NCI-H2081 (cell line): ENCODE measurements around the gene VSTM4.

Experiments used
- DNase-seq, 2 experiments: peaks; one replicate each; lab custom pipeline; 2025; lab: John Stamatoyannopoulos, UW

The VSTM4 gene

DNA sequence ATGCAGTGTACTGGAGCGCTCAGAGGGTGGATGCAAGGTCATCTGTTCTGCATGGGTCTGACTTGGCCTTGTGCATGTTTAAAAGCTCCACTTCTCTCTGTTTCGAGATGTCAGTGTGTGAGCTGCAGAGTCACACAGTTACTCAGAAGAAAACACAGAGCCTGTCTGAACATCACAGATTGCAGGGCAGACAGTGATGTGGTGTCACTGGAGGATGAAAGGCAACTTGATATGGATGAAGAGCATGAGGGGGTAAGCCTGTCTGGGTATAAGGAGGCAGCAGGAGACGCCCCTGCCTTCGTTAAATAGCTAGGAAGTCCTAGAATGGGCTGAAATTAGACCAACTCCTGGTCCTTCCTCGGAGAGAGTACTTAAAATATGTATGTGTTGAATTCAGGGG is 108.2 kb downstream of the VSTM4 start:
- DNase-seq = no peak

DNA sequence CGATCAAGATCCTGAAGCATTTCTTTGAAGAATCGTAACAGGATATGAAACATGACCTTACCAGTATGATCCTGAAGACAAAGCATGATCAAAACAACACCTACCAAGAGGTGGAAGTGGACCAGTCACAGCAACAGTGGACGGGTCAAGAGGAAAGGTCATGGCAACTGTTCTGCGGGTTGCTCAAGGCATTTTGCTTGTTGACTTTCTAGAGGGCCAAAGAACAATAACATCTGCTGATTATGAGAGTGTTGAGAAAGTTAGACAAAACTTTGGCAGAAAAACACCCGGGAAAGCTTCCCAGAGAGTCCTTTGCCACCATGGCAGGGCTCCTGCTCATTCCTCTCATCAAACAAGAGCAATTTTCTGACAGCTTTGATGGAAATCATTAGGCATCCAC is 110.1 kb downstream of the VSTM4 start:
- DNase-seq = no peak

DNA sequence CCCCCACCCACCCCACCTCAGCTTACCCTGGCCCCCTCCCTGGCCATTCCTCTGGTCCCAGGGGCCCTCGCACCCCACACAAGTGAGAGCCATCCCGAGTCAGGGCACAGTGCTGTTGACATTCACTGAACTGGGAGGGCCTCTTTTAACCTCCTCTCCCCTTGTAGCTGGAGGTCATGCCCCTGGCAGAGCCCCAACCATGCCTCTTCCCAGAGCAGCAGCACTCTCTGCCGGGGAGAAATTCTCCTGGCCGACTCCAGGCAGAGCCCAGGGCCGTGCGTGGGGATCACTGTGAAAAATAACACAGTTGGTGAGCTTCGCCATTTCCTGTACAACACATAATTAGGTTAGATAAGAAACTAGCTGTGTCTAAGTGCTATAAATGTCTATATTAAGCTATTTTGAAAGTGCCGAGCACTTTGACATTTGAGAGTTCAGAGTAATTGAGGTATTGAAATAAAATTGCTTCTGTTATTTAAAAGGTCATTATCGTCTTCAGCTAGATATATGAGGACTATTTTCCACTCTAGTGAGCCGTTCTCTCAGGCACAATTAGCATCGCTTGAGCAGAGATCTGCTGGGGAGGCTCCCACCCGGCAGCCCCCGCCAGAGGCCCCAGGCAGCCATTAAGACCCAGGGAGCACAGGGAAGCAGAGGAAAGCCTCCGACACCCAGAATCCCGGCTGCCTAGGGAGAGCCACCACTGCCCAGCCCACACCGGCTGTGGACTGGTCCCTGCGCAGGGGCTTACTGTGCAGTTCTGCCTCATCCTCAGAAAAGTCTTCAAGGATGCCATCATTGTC is 113.3 kb downstream of the VSTM4 start:
- peak; percentile 12 to 56 for DNase-seq

DNA sequence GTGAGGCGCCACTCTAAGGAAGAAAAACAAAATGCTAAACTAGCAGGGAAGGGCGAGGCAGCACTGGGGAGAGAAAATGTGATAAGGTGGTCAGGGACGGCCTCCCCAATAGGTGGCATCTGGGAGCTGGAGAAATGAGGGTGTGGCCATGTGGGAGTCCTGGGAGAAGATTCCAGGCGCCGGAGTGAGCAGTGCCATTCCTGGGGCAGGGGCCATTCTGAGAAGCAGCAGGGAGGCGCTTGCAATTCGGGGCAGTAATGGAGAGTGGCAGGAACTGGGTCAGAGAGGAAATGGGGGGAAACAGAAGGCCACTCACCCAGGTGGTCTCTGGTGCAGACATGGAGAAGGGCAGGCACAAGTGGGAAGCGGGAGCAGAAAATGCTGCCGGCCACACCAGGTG is 113.9 kb downstream of the VSTM4 start:
- no peak for DNase-seq

DNA sequence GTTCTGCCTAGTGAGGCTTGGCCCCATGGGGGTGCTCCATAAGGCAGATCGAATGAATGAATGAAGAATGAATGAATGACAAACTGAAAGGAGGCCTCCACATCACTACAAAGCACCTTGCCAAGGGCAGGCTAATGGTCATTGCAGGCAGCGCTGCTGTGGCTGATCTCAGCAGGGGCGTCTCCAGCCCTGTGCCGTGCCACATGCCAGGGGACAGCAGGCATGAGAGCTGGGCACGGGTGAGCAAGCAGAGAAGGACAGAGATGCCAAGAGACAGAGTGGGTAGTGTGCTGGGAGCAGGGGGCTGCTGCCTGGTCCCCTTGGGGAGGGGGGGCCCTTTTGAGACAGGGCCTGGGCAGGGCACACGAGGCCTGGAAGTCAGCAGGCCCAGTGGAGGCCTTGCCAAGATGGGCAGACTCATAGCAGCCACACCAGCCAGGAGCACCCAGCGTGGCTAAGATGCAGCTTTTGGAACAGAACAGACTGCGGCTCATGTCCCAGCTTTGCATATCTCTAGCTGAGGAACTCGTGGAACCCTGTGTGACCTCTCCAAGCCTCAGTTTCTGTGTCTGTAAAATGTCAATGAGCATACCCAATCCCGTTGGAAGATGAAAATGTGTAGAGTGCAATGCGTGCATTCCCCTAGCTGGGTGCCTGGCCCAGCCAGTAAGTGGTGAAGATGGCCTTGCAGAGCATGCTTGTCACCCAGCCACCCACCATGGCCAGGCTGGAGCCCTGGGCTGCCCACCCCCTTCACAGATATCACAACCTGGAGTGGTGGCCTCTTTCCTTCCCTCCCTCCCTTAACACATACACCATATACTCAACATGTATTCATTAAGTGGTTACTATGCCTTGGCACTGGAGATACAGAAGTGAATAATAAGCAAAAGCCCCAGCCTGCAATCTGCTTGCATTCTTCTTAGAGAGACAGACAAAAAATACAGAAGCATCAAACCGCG is 114.6 kb downstream of the VSTM4 start:
- DNase-seq = no peak

DNA sequence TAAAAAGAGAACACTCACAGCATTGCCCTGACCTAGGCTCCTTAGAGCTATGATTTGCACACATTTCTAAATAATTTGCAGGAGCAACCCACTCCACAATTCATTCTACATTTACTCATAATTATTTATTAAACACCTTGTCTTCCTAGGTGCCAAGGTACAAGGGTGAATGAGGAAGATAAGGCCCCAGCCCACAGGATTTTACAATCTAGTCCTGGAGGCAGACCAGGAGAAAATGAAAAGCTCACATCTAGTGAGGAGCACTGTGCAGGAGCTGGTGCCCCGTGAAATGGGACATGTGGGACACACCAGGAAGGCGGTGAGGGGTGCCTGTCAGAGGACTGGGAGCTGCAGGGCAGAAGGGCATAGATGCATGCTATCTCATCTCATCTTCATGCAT is 116.0 kb downstream of the VSTM4 start:
- DNase-seq = no peak

DNA sequence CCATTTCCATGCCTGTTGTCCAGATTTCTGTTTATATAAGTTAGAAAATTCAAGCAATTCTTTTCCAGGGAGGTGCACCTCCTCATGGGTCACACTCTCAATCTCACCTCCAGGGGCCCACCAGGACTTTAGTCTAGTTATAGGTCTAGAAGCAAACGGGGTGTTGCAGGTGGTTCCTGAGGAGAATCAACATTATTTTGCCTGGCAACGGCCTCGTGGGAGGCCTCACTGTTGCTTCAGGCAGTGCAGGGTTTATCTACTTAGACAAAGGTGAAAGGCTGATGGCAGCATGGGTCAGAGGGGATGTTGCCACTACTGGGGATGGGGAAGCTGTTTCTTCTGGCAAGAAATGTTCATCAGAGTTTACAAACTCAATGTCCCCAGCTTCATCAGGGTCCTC is 119.0 kb downstream of the VSTM4 start:
- DNase-seq = no peak

DNA sequence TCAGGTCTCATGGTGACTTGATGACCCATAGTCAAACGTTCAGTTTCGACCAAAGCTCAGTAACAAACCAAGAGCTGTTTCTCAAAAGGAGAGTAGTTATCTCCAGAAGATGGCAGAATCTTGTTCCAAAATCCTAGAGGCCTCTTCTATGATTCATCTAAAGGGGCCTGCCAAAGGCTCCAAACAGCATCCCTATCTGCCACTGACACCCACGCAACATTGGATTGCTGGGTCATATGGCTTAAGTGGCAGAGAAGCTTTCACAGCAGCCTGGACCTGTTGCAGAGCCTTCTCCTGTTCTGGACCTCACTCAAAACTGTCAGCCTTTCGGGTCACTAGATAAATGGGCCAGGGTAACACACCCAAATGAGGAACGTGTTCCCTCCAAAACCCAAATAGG is 121.7 kb downstream of the VSTM4 start:
- no peak for DNase-seq

DNA sequence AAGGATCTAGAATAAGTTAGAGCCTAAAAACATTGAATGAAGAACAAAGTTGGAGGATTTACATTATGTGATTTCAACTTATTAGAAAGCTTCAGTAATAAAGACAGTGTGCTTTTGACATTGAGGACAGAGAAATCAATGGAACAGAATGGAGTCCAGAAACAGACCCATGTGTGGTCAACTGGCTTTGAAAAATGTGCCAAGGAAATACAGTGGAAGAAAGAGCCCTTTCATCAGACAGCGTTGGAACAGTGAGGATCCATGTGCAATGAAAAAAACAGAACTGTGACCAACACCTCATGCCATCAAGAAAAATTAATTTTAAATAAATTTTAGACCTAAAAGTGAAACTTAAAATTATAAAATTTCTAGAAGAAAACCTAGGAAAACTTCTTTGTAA is 125.1 kb downstream of the VSTM4 start:
- no peak for DNase-seq

DNA sequence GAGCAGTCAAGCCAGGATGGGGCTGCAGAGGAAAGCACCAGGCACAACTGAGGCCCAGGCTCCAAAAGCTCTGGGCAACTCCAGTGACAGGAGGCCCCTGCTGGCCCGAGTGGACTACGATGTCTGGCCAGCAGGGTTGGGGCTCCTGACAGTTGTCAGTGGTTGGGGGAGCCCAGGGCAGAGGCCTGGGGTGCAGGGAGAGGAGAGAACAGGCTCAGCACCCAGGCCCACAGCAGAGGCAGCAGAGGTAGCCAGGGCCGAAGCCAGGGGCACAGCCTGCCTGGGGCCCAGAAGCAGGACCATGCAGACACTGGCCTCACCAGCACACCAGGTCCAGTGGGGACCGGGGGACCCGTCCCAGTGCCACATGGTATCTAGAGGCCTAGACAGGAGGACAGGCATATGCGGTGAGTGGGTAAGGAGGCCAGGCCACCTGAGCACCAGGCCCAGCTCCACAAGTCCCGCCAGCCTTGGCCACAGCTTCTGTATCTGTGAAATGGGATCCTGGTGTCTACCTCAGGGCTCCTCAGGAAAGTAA is 129.6 kb downstream of the VSTM4 start:
- no peak for DNase-seq

DNA sequence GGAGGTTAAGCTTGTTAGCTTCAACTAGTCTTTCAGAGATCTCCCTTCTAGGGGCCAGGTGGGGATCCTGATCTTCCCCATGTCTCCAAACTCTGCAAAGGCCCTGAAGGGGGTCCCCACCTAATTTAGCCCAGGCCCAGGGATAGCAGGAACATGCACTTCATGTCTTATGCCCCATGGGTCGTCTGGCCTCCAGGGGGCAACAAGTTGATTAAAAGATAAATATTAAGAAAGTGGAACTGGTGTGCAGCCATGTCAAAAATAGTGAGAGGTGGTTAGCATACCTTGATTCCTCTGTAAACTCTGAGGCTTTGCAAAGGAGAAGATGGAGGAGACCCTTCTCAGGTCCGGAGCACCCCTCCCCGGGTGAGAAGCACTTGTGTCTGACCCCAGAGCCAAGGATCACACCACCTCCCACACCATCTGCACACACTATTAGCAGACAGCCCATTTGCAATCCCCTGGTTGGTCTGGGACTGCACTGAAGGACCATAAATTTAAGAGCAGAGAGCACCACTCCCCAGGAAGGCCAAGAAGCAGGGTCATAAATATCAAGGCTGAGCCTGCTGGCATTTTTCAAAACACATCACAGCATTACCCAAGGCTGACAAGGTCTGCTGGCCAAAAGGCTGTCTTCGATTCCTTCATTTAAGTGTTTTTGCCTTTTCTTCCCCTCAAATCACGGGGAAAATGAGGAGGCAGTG is 131.5 kb downstream of the VSTM4 start:
- DNase-seq = no peak

DNA sequence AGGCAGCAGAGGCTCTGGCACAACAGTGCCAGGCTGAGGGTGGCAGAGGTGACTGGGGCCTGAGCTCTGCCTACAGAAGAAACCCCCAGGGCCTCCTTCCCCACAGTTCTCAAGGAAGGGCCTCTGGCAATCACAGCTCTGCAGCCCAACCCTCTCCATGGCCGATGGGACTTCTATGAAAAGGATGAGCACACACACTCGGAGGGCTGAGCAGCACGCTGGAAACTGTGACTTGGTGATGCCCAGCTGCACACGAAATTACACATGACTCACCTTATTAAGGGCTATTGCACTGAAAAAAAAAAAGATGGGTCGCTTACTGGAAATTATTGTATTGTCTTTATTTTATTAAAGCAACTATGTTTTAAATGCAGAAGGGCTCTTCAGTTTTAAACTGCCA is 132.7 kb downstream of the VSTM4 start:
- DNase-seq = no peak

DNA sequence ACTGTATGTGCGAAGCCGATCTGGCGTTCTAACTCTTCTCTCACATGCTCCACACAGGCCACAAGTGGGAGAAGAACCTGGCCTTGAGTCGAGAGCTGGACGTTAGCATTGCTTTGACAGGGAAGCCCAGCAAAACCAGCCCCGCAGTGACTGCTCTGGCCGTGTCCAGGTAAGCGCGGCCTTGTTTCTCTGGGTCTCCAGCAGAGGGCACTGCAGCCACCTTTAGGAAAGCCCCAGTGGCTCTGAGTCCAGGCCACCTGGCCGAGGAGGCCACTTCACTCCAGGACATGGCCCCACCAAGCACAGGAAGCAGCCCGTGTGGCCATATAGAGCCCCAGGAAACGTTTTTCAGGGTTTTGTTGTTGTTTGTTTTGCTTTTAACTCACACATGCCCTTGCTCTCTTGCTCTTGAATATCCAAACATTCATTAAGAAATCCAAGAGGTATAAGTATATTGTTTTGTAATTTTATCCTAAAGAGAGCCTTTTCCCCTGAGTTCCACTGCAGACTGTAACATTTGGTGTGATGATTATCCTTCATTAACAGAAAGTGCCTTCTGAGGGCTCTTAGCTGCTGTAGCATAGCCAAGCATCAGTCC is 133.9 kb downstream of the VSTM4 start:
- DNase-seq = peak in 1 of 2 experiments; percentile 14

DNA sequence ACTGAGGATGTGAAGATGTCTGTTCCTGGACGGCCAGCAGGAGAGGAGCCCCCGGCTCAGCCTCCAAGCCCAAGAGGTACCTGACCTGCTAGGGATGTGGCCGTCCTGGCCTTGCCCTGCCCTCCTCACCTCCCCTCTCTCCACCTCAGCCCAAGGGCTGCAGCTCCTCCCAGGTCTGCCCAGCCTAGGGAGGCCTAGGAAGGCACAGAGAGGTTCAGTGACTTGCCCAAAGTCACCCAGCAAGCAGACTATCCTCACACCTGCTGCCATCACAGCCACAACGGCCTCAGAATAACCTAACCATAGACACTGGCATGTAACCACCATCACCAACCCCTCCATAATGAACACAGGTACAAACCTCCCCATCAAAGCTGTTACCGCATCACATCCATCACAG is 137.0 kb downstream of the VSTM4 start:
- DNase-seq = no peak

DNA sequence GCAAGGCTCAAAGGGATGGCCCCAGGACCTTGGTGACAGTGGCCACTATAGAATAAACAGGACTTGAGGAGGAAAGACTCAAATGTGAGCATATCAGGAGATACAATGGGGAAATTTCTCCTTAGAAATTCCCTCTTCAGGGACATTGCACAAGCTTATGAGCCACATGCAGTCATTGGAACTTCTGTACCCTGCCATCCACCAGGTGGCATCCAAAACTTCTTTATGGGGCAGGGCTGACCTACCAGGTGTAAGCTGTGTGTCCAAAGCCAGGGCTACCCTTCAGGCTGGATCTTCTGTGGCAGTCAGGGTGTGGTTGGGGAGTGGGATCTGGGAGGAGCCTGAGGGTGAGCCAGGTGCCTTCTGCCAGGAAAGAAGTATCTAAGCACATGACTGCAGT is 139.1 kb downstream of the VSTM4 start:
- peak in 1 of 2 experiments; percentile 0 for DNase-seq

DNA sequence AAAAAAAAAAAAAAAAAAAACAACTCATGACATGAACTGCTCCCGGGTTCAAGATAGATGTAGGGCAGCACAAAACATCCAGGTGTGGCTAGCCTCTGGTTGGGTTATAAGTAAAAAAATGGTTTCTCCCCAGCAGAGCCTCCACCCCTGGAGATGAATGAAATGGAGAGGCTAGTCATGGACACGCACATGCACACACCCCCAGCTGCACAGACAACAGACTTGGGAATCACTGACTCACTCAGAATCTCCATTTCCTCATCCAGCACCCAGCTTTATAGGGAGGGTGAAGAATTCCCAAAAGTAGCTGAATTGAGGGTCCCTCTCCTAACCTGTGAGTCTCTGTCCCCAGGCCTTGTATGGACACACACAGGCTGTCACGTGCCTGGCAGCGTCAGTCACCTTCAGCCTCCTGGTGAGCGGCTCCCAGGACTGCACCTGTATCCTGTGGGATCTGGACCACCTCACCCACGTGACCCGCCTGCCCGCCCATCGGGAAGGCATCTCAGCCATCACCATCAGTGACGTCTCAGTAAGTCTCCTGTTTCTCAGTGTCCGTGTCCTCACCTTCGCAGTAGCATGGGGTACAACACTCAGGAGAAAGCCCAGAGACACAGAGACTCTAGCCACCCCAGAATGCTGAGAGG is 140.7 kb downstream of the VSTM4 start:
- DNase-seq = no peak

DNA sequence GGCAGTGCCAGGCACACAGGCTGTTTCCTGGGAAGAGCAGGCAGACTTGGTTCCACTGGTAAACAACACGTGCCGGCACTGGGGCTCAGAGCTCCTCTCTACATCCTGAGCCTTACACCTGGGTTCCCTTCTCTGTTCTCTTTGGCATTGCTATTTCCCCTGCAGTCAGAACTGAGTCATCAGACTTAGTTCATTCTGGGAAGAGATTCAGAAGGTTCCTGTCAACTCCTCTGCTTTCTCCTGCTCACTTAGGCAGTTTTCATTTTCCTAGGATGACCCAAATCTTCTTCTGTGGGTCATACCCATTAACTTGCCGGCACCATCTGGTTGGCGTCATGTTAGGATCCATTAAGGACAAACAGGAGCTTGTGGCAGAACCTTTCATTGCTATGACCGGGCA is 142.3 kb downstream of the VSTM4 start:
- DNase-seq = no peak

DNA sequence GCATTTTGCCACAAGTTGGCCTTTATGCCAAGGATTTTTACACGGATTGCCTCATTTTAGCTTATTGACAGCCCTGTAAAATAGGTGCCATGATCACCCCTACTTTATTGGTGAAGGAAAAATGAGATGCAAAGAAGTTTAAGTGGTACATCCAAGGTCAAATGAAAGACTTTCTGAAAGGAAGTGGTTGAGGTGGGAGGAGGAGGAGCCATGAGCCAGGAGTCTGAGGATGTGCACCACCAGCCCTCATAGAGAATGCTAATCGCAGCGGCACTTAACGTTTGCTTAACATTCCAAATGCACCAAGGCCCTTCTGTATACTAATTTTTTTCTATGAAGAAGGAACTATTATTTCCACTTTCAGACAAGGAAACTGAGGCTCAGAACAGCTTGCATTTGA is 144.7 kb downstream of the VSTM4 start:
- no peak for DNase-seq

DNA sequence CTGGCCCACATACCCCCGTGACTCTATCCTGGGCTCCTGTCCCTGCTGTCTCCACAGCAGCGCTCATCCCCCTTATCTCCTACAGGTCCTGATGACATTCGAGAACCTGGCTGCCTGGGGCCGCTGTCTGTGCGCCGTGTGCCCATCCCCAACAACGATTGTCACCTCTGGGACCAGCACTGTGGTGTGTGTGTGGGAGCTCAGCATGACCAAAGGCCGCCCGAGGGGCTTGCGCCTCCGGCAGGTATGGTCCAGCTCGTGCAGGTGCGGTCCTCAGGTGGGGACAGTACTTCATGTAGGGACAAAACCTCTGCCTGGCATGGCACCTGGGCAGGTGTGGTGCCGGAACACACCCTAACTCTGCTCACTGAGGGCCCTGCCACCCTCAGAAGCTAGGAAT is 145.3 kb downstream of the VSTM4 start:
- no peak for DNase-seq

DNA sequence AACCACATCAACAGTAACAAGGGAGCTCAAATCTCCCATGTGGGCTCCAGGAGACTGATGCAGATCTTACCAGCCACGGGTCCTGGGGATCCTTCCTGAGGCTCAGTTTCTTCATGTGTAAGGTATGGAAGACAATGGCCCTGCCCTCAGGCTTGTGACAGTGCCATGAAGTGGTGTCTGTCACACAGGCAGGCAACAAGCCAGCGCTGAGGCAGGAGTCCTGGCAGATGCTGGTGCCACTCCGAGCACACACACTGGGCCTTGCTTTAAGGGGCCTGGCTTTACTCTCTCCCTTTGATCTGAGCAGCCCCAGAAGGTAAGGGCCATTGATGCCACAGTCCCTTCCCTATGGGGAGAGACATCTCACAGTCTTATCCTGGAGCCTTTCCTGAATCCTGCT is 147.3 kb downstream of the VSTM4 start:
- DNase-seq = no peak

DNA sequence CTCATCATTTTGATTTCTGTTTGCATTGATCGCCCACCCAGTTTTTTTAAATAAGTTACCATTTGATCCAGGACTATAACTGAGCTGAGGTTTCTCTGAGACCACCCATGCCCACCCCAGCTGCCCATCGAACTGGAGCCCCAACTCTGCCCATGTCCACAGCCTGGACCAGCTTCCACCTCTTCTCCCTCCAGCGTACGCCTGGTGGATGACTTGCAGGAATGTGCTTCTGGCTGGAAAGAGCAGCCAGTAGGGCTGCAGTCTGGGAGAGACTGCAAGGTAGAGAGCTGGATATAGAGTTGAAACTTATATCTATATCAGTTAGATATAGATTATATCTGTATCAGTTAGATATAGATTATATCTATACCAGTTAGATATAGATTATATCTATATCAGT is 149.9 kb downstream of the VSTM4 start:
- DNase-seq = no peak
